Motor neuron (in vitro differentiated cells): ENCODE data around the gene TRAF3IP1. TPM values are rescaled to one million over a fixed set of nuclear protein-coding genes. Genes with fewer than 3 reads are reported as not detected.
"Not testable (repeated sequence)": the region's sequence is repeated elsewhere in the genome, so short reads cannot be mapped to it uniquely, and the experiment has no call there.

Experiments
- ATAC-seq, 8 experiments: fragments of 200-7000 bp; cut with Tn5 transposase; replicated peaks in 6 of 8; 2 replicates each; pipeline ENCODE4 v1.8.0; 2021; ENCODE audit warnings: mild to moderate bottlenecking in 8 of 8, moderate library complexity in 8 of 8
- H3K27ac ChIP-seq, 2 donors: fragments of 250-450 bp; sonication (Bioruptor Pico); 2 replicates each; pipeline ENCODE4 v1.9.0; 2021; ENCODE audit warnings: antibody characterized with exemption in 2 of 2, mild to moderate bottlenecking in 2 of 2, moderate library complexity in 1 of 2
- H3K4me1 ChIP-seq, 2 donors: fragments of 250-450 bp; sonication (Bioruptor Pico); replicated peaks in 1 of 2; 2 replicates each; pipeline ENCODE4 v1.6.1; 2021; ENCODE audit warnings: antibody characterized with exemption in 2 of 2, mild to moderate bottlenecking in 2 of 2, moderate library complexity in 1 of 2
- H3K4me3 ChIP-seq, 5 donors: fragments of 250-450 bp; sonication (Bioruptor Pico); 2 replicates each; pipeline ENCODE4 v1.9.0; 2021; ENCODE audit warnings: antibody characterized with exemption in 5 of 5, mild to moderate bottlenecking in 5 of 5, moderate library complexity in 4 of 5
- WGBS, 10 experiments: fragments of 450-650 bp; shearing (Covaris generic); methylation state at CpG; one replicate each; pipeline ENCODE4 v1.0.0; 2022; 5-methylcytosine and 5-hydroxymethylcytosine counted together
- in situ Hi-C, 9 experiments: fragments of 400-800 bp; cut with MboI; loops; one replicate each; pipeline ENCODE4 v1.15.0; 2021; ENCODE audit warnings: low sequenced_read_pairs in 9 of 9, low pct_unique_long_range_greater_than_20kb in 2 of 9; ENCODE audit not compliant: unreplicated experiment in 9 of 9
- total RNA-seq, 8 experiments: library from RNA; unstranded; fragments of 300-600 nt; gene quantifications; 2 replicates each; pipeline versions ENCODE4 v1.2.3 to v1.2.4, GENCODE V29; 2022

Gene TRAF3IP1
- total RNA-seq, 8 experiments from 2014 or later: 5.3 to 16.6 (median 11.7) TPM

GRCh38 chr2:238324248-238324647 is 3.9 kb downstream of the TRAF3IP1 start:
- ATAC-seq, in situ Hi-C loops, H3K4me3 ChIP-seq, H3K27ac ChIP-seq: not testable (repeated sequence)
- H3K4me1 ChIP-seq: peaks cover 7 to 10% of the 10 kb centered on the region in 2 donors
- WGBS, 10 experiments: 85 to 100% (median 100%) methylated on average over 1 to 5 of the region's 7 CpGs; no CpG with 5 or more reads in 5 of the 10 experiments

- in situ Hi-C loops: no loop called here
- H3K4me3 ChIP-seq: no peak overlapping the region
- H3K27ac ChIP-seq: no peak overlapping the region
- peaks cover 6 to 7% of the 10 kb centered on the region in 2 donors for H3K4me1 ChIP-seq
- 83 to 89% (median 85%) methylated on average over 5 to 9 of the region's 9 CpGs; no CpG with 5 or more reads in 5 of the 10 experiments for WGBS, 10 experiments
- no peak for ATAC-seq
Measured at GRCh38 chr2:238325694-238326093, 5.4 kb downstream of the TRAF3IP1 start.

GRCh38 chr2:238326801-238327365 is 6.6 kb downstream of the TRAF3IP1 start:
- in situ Hi-C loops: no loop called here
- WGBS, 10 experiments: 0 to 100% (median 96%) methylated on average over 1 to 6 of the region's 12 CpGs; no CpG with 5 or more reads in 4 of the 10 experiments
- no peaks in the 10 kb centered on the region for H3K4me1 ChIP-seq
- no peak overlapping the region for H3K27ac ChIP-seq
- ATAC-seq: no peak
- H3K4me3 ChIP-seq: no peak overlapping the region

GRCh38 chr2:238327751-238328150 is 7.4 kb downstream of the TRAF3IP1 start:
- no peak for ATAC-seq
- WGBS, 10 experiments: 88 to 100% (median 95%) methylated on average over 1 to 3 of the region's 3 CpGs; no CpG with 5 or more reads in 1 of the 10 experiments

GRCh38 chr2:238330391-238330790 is 10.1 kb downstream of the TRAF3IP1 start:
- in situ Hi-C loops: no loop called here
- H3K4me1 ChIP-seq: no peaks in the 10 kb centered on the region
- 81 to 100% (median 99%) methylated on average over 1 to 3 of the region's 9 CpGs; no CpG with 5 or more reads in 4 of the 10 experiments for WGBS, 10 experiments
- H3K27ac ChIP-seq: no peak overlapping the region
- H3K4me3 ChIP-seq: no peak overlapping the region
- no peak for ATAC-seq

More at GRCh38 chr2:238327751-238328150, 7.4 kb downstream of the TRAF3IP1 start:
- no peaks in the 10 kb centered on the region for H3K4me1 ChIP-seq
- no peak overlapping the region for H3K4me3 ChIP-seq
- in situ Hi-C loops: no loop called here
- H3K27ac ChIP-seq: no peak overlapping the region

- H3K4me3 ChIP-seq: no peak overlapping the region
- no peak overlapping the region for H3K27ac ChIP-seq
- no peak for ATAC-seq
- WGBS, 10 experiments: 79 to 100% (median 87%) methylated on average over 2 to 5 of the region's 5 CpGs; no CpG with 5 or more reads in 3 of the 10 experiments
- in situ Hi-C loops: no loop called here
- no peaks in the 10 kb centered on the region for H3K4me1 ChIP-seq
Measured at GRCh38 chr2:238331916-238332315, 11.6 kb downstream of the TRAF3IP1 start.

- no peak for ATAC-seq
- Histone ChIP-seq H3K27ac (no peak overlapping the region), H3K4me3 (no peak overlapping the region), H3K4me1 (no peaks in the 10 kb centered on the region)
- in situ Hi-C loops: no loop called here
- WGBS, 10 experiments: 75 to 100% (median 93%) methylated on average over 1 to 6 of the region's 6 CpGs; no CpG with 5 or more reads in 2 of the 10 experiments
Measured at GRCh38 chr2:238334885-238335284, 14.6 kb downstream of the TRAF3IP1 start.

- 92 to 100% (median 98%) methylated on average over 1 to 8 of the region's 8 CpGs for WGBS, 10 experiments
- ATAC-seq, H3K27ac ChIP-seq, H3K4me3 ChIP-seq, in situ Hi-C loops, H3K4me1 ChIP-seq: not testable (repeated sequence)
Measured at GRCh38 chr2:238335591-238335990, 15.3 kb downstream of the TRAF3IP1 start.

- H3K4me3 ChIP-seq: no peak overlapping the region
- no peaks in the 10 kb centered on the region for H3K4me1 ChIP-seq
- no peak overlapping the region for H3K27ac ChIP-seq
- in situ Hi-C loops: no loop called here
- 55 to 92% (median 85%) methylated on average over 1 to 2 of the region's 2 CpGs; no CpG with 5 or more reads in 2 of the 10 experiments for WGBS, 10 experiments
- ATAC-seq: peak in 2 of 8 experiments; percentile 21 to 35
Measured at GRCh38 chr2:238336151-238336550, 15.8 kb downstream of the TRAF3IP1 start.

- in situ Hi-C loops: no loop called here
- Histone ChIP-seq H3K4me1 (no peaks in the 10 kb centered on the region), H3K4me3 (no peak overlapping the region), H3K27ac (no peak overlapping the region)
- ATAC-seq: peak in 3 of 8 experiments; percentile 78 to 87 (median 86)
- WGBS, 10 experiments: 40 to 100% (median 90%) methylated on average over 1 to 4 of the region's 5 CpGs; no CpG with 5 or more reads in 5 of the 10 experiments
Measured at GRCh38 chr2:238336793-238337444, 16.6 kb downstream of the TRAF3IP1 start.

- H3K4me1 ChIP-seq: no peaks in the 10 kb centered on the region
- in situ Hi-C loops: no loop called here
- ATAC-seq: no peak
- no peak overlapping the region for H3K4me3 ChIP-seq
- WGBS, 10 experiments: 83 to 100% (median 96%) methylated on average over 1 to 5 of the region's 5 CpGs; no CpG with 5 or more reads in 3 of the 10 experiments
- no peak overlapping the region for H3K27ac ChIP-seq
Measured at GRCh38 chr2:238337846-238338245, 17.5 kb downstream of the TRAF3IP1 start.

GRCh38 chr2:238338710-238339394 is 18.5 kb downstream of the TRAF3IP1 start:
- 60 to 84% (median 76%) methylated on average over 3 to 15 of the region's 15 CpGs for WGBS, 10 experiments
- Histone ChIP-seq H3K4me1 (no peaks in the 10 kb centered on the region), H3K27ac (no peak overlapping the region), H3K4me3 (no peak overlapping the region)
- no peak for ATAC-seq
- in situ Hi-C loops: no loop called here

- Histone ChIP-seq H3K4me3 (no peak overlapping the region), H3K4me1 (no peaks in the 10 kb centered on the region), H3K27ac (no peak overlapping the region)
- ATAC-seq: no peak
- in situ Hi-C loops: no loop called here
- WGBS, 10 experiments: 67 to 93% (median 80%) methylated on average over 1 to 6 of the region's 11 CpGs; no CpG with 5 or more reads in 6 of the 10 experiments
Measured at GRCh38 chr2:238339395-238339780, 19.1 kb downstream of the TRAF3IP1 start.
